Hippocampal formation (tissue), 2 donors: ENCODE measurements around the gene PPP2R5D.
"Not testable (repeated sequence)": the region's sequence is repeated elsewhere in the genome, so short reads cannot be mapped to it uniquely, and the experiment has no call there.

Experiments
- DNase-seq, 2 donors: peaks; one replicate each; lab custom pipeline; 2025; lab: John Stamatoyannopoulos, UW

PPP2R5D gene

DNA sequence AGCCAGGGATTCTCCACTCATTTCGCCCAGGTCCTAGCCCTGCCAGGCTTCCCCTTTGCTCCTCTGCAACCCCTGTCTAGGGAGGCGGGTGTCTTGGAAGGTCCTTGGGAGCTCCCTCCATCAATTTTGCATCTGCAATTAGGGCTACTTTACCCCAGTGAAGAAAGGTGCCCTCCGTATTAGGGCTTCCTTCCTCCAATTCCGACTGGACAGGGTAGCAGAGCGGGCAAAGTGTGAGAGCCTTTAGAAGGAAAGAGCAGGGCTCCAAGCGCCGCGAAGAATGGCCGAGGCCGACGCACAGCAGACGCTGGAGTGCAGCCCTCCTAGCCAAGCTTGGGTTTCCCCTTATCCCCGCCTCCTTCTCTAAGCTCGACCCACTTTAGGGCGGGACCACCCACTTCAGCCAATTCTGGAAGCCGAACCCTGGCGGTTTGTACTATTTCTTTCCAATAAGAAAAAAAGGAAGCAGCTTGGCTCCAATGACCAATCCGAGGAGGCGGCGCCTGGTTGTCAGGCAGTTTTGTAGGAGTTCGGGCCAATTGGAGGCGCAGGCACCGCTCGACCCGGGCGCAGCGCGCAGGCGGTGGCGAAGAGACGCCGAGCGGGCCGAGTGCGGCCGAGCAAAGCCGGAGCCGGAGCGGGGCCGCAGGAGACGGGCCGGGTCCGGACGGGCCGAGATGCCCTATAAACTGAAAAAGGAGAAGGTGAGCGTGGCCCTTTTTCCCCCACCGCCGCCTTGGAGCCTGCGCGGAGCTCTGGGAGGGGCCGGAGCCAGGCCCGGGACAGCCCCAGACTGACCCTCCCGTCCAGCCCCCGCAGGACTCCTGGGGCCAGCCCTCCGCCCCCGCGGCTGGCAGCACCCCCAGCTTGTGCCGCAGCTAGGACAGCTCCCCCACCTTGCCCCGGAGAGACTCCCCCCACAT, at the start of gene PPP2R5D:
Gene PPP2R5D (plus strand): TSS at position 570 of the 923 bp plus-strand sequence. CDS start 108 bp downstream, at position 678.
- peak; percentile 98 to 100 for DNase-seq

DNA sequence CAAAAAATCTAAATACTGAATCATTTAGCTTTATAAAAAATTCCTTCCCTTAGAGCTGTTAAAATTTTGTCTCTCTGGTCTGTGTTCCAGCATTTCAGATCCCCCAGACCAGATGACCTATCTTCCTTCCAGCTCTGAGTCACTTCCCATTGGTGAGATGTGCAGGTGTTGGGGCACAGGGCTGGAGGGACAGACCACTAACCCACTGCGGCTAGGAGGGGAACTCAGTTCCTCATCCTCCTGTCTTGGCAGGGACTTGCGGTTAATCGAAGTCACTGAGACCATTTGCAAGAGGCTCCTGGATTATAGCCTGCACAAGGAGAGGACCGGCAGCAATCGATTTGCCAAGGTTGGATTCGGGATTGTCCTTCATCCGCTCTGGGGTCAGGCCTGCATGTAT, 49.0 kb upstream of the PPP2R5D start:
- DNase-seq: no peak

DNA sequence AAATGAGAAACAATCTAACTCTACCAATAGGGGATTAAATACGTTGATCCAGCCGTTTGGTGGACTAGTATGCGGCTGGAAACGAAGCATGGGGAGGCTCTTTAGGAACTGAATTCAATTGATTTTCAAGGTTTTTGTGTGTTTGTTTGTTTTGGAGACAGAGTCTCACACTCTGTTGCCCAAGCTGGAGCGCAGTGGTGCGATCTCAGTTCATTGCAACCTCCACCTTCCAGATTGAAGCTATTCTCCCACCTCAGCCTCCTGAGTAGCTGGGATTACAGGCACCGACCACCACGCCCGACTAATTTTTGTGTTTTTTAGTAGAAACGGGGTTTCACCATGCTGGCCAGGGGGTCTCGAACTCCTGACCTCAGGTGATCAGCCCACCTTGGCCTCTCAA, 48.0 kb upstream of the PPP2R5D start:
- no peak for DNase-seq

DNA sequence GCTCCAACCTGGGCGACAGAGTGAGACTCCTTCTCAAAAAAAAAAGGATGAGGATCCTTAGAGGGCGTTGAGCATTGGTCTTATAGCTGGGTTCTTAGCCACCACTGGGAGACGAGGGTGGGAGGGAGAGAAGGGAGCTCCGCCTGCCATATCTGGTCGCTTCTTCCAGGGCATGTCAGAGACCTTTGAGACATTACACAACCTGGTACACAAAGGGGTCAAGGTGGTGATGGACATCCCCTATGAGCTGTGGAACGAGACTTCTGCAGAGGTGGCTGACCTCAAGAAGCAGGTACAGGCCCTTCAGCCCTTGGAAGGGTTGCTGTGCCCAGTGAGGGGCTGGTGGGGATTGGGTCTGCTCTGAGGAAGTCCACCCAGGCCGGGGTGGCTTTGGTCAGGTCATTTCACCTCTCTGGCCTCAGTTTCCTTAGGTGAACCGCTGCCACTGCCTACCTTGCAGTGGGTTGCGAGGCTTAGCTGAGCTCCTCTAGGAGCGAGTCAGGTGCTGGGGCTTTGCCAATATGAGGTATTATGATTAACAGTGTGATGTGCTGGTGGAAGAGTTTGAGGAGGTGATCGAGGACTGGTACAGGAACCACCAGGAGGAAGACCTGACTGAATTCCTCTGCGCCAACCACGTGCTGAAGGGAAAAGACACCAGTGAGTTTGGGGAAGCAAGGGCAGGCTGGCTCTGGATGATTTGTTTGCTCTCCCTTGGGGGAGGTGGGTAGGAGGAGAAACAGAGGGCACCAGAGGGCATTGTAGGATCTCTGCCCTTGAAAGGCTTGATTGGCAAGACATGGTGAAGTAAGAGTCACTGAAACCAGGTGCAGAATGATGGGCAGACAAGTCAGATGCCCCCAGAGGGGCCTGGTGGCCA, 46.6 kb upstream of the PPP2R5D start:
- DNase-seq: no peak

DNA sequence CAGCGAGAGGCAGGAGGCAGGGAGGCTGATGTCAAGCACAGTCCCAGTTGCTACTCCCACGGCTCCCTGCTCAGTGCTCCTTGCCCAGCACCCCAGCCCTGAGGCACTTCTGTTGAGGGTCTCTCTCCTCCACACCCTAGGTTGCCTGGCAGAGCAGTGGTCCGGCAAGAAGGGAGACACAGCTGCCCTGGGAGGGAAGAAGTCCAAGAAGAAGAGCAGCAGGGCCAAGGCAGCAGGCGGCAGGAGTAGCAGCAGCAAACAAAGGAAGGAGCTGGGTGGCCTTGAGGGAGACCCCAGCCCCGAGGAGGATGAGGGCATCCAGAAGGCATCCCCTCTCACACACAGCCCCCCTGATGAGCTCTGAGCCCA, 46.0 kb upstream of the PPP2R5D start:
- no peak for DNase-seq

DNA sequence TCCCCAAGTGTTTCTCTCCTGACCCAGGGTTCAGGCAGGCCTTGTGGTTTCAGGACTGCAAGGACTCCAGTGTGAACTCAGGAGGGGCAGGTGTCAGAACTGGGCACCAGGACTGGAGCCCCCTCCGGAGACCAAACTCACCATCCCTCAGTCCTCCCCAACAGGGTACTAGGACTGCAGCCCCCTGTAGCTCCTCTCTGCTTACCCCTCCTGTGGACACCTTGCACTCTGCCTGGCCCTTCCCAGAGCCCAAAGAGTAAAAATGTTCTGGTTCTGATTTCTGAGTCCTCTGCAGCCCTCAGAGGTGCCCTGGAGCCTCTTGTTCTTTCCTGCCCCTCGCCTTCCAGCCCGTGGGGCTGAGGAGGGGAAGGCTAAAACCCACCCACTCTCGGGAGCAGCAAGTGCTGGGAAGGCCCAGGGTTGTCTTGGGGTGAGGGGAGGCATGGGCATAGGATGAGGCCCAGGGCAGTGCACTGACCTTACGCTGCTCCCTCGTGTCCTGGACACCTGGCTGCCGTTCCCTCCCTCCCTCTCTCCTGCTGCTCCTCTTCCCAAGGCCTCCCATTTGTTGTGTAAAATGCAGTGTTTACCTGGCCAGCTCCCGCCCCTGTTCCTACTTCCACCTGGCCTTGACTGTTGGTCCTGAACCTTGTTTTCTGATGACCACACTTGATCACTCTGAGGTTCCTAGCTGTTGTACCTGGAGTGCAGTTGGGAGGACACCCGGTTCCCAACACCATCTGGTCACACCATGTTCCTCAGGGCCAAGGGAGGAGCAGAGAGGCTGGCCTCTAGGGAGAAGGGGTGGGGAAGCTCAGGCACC, 45.2 kb upstream of the PPP2R5D start:
- no peak for DNase-seq

DNA sequence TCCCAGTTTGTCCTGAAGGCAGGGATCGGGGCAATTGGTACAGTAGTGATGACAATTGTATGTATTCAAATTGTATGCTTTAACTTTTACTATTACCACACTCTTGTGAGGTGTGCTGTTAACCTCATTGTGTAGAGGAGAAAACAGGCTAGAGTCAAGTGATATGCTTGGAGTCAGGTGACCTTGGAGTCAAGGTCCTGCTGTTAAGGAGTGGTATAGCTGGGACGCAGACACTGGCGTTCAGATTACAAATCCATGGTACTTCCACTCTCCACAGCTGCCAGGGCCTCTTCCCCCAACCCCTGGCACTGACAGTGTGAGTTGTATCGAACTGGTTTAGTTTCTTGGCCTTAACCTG, 44.6 kb upstream of the PPP2R5D start:
- no peak for DNase-seq

DNA sequence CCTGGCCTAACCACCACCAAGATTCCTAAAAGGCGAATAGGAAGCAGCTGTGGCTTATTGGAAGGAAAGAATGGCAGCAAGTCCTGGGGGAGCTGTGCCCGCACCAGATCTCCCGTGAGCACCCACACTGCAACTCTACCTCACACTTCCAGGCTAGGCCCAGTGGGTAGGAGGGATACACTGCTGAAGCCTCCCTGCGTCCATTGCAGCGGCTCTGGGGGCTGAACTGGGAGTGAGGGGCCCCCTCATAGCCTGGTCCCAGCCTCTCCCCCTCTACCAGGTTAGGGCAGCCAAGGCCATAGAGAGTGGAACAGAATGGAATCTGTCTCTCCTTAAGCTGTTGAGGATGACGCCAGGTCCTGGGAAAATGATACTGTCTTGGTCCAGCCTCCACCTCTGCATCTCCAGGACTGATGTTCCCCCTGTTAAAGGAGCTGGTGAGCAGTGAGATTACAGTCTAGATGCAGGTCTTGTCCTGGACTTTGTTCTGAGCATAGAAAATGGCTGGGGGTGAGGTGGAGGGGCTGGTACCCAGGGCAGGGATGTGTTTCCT, 43.8 kb upstream of the PPP2R5D start:
- DNase-seq: no peak

DNA sequence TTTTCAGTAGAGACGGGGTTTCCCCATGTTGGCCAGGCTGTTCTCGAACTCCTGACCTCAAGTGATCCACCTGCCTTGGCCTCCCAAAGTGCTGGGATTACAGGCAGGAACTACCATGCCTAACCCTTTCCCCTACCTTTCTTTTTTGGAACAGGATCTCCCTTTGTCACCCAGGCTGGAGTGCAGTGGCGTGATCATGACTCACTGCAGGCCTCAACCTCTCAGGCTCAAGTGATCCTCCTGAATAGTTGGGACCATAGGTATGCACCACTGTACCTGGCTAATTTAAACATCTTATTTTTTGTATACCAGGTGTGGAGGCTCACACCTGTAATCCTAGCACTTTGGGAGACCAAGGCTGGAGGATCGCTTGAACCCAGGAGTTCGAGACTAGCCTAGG, 43.0 kb upstream of the PPP2R5D start:
- not testable (repeated sequence) for DNase-seq

DNA sequence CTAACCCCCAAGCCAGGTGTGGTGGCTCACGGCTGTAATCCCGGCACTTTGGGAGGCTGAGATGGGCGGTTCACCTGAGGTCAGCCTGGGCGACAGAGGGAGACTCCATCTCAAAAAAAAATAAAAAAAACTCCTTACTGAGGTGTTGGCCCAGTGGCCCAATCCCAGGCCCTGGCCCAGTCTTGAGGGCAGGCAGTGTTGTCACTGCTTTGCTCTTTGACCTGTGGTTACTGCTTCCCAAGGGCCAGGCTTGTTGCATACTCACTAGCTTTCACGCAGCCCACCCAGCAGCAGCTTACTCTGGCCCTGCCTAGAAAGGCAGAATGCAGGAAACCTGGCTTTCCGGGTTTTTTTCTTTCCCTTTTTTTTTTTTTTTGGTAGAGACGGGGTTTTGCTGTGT, 41.9 kb upstream of the PPP2R5D start:
- no peak for DNase-seq

DNA sequence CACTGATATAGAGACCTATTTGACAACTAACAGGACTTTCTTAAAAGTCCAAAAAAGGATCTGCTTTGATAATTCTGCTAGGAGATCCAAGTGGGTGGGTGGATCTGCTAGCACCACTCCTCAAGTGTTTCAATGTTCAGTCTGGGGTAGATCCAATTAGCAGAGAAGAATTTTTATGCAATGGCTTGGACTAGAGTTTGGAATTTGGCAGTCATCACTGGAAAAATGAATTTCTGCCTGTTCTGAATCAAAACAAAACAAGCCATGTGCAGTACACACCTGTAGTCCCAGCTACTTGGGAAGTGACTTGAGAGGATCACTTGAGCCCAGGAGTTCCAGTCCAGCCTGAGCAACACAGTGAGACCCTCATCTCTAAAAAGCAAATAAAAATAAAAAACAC, 36.4 kb upstream of the PPP2R5D start:
- no peak for DNase-seq

DNA sequence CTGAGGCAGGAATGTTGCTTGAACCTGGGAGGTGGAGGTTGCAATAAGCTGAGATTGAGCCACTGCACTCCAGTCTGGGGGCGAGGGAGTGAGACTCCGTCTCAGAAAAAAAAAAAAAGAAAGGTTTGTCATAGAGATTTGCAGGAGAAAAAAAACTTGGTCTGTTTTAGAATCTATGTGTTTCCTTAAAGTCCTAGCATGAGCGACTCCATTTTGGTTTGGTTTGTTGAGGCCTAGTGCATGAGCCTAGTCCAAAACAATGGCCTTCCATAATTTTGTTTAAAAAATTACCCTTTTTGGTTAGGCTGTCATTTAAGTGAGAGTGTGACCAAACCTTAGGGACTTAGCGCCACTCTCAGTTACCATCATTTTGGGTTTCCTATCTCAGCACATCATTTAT, 32.0 kb upstream of the PPP2R5D start:
- no peak for DNase-seq

DNA sequence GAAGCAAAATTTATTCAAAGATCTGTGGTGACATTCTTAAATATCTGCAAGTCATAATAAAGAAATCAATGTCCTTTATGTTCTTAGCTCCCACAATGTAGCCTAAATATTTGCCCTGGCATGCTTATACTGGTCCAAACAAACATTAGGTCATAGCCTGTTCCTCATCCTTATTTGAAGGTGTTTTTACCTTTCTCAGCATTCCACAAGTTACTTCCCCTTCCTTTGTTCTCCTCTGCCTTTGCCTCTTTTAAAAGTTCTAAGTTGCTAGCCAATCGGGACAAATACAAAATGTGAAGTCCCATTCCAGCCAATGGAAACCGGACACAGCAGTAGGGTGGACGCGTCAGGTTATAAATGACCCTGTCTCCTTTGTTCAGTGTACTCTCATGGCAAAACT, 30.0 kb upstream of the PPP2R5D start:
- DNase-seq: not testable (repeated sequence)

DNA sequence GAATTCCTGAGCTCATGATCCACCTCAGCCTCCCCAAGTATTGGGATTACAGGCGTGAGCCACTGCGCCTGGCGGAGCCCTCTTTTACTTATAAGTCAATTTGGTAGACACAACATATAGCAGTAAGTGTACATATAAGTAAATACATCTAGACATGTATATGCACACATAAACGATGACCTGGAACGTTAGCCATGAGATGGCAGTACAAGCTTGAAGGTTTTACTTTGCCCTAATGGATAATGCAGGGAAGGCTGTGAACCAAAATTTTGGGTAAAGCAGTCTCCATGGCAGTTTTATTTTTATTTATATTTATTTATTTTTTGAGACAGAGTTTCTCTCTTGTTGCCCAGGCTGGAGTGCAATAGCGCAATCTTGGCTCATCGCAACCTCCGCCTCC, 26.2 kb upstream of the PPP2R5D start:
- no peak for DNase-seq

DNA sequence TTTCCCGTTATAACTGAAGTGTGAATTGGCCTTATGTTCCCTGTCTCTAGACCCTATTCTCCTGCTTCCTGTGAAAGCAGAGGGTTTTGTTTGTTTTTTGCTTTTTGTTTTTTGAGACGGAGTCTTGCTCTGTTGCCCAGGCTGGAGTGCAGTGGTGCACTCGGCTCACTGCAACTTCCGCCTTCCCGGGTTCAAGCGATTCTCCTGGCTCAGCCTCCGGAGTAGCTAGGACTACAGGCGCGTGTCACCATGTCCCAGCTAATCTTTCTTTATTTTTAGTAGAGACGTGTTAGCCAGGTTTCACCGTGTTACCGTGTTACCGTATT, 24.5 kb upstream of the PPP2R5D start:
- no peak for DNase-seq

DNA sequence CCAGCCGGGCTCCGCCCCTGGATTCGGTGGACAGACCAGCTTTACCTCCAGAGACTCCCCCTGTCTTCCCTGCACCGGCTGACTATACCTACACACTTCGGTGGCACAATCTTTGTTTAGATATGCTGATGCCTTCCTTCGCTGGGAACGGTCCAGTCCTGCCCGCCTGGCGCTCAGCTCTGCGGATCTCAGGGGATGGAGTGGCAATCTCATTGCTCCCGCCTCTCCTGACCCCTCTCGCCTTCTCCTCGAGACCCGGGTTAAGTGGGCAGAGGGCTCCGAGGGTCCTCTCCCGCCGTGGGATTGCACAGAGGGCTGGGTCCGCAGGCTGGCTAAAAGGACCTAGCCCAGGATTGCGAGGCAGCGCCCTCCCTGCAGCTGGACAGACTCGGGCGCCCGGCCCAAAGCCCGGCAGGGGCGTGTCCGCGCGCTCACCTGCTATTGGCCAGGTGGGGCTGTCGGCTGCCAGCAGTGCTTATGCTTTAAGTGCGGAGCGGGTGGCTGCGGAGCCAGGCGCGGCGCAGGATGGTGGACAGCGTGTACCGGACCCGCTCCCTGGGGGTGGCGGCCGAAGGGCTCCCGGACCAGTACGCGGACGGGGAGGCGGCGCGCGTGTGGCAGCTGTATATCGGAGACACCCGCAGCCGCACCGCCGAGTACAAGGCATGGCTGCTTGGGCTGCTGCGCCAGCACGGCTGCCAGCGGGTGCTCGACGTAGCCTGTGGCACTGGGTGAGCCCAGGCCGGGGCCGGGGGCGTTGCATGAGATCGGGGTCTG, 23.9 kb upstream of the PPP2R5D start, which contains the start of gene GNMT:
Gene GNMT (plus strand): TSS at position 512 of the 777 bp plus-strand sequence. CDS start 14 bp downstream, at position 526.
- no peak for DNase-seq

DNA sequence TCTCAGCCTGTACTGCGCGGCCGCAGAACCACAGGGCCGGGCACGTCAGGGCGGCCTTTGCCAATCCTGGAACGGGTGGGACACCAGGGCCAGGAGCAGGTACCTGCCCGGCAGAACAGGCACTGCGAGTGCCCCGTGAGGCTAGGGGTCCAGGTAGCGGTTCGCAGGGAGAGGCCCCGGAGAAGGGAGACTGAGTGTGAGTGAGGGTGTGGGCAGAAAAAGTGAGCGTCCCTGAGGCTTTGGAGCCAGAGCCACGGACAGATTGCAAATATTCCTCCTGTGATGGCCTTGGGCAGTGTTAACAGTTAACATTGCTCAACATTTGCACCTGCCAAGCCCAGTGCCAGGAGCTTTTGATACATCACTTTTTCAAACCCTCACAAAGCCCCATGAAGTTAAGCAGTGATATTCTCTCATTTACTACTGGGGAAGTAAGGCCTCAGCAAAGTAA, 23.3 kb upstream of the PPP2R5D start:
- no peak for DNase-seq

DNA sequence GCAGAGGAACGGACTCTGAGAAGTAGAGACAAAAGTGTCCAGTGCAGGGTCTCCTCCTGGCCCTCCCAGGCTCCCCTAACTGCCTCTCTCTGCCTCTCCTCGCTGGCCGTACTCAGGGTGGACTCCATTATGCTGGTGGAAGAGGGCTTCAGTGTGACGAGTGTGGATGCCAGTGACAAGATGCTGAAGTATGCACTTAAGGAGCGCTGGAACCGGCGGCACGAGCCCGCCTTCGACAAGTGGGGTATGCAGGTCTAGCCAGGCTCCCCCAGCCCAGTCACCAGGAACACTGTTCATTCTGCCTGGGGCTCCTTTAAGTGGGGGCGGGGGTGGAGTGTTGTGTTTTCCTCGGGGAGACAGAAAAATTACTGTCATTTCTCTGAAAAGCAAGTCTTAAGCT, 22.3 kb upstream of the PPP2R5D start:
- DNase-seq: no peak

DNA sequence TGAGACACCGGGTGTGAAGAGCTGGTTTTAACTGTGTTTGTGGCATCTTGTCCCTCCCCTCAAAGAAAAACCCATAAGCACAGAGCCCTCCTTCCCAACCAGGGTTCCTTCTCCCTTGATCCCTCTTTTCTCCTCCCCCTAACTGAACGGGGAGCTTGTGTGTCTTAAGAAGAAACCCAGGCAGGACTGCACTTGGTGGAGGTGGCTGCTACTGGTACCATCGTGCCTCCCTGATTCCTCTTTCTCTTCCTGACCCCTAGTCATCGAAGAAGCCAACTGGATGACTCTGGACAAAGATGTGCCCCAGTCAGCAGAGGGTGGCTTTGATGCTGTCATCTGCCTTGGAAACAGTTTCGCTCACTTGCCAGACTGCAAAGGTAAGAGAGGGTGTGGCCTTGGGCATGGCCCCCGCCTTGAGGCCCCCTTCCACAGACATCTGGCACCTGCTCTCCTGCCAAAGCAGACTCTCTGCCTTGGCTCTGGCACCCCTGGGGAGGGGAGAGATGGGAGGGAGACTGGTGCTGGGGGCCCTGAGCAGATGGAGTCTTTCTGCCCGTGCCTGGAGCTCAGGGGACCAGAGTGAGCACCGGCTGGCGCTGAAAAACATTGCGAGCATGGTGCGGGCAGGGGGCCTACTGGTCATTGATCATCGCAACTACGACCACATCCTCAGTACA, 21.7 kb upstream of the PPP2R5D start:
- no peak for DNase-seq

DNA sequence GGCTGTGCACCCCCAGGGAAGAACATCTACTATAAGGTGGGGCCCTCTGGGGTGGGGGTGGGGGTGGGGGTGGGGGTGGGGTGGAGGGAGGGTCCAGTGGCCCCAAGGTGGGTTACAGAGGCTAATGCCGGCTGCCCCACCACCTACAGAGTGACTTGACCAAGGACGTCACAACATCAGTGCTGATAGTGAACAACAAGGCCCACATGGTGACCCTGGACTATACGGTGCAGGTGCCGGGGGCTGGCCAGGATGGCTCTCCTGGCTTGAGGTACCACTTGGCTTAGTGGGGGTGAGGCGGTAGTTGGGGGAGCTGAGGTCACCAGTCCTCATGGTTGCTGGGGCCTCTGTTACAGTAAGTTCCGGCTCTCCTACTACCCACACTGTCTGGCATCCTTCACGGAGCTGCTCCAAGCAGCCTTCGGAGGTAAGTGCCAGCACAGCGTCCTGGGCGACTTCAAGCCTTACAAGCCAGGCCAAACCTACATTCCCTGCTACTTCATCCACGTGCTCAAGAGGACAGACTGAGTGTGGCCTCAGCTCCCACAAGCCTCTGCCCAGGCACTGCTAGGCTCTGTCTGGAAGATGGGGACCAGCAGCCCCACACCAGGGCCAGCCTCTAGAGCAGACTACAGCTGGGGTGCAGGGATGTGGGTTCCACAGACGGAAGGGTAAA, 21.1 kb upstream of the PPP2R5D start:
- DNase-seq: no peak
